ENCODE data around the gene PPIL6. TPM values are rescaled to one million over a fixed set of nuclear protein-coding genes. Genes with fewer than 3 reads are reported as not detected.

PPIL6 gene
- total RNA-seq, 1 donor from 2014 or later = 2.7 TPM

DNA sequence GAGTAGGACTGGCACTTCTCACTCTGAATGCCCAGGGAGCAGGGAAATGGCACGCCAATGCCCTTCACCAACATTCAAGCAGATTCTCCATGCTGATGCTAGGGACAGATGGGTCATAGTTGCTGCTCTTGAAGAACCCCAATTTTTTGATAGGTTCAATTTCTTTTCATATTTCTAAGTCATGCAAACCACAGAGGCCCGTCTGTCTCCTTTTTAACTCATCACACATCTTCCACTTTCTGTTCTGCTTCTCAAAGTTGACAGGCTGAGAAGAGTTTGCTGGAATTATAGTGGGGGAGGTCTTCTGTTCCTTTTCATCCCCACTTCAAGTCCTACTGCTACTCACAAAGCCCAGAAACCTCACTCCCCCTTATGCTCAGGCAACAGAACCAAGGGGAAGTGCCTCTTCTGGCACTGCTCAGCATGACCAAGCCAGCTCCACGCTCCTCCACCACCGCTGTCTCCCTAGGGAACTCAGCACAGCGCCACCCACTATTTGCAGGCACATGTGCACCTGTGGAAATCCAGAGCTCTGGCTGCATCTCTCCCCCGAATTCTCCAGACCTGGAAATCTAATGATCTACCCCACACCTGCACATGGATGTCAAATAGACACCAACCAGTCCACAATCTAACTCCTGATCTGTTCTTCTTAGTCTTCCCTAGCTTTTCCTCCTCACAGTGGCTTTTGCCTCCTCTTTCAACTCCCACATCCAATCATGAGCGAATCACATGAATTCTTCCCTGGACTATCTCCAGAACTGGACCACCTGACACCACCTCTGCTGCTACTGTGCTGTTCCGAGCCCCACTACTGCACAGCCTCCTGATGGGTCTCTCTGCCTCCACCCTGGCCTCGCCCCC, 31.9 kb upstream of the PPIL6 start:
- no peak overlapping the region for H3K27ac Mint-ChIP-seq (ENCODE audit: unreplicated experiment)
- no peaks in the 10 kb centered on the region for H3K9me3 Mint-ChIP-seq (ENCODE audit: low read depth)
- no peak for DNase-seq (ENCODE audit: low spot score)
- TF ChIP-seq, protein P1, sequence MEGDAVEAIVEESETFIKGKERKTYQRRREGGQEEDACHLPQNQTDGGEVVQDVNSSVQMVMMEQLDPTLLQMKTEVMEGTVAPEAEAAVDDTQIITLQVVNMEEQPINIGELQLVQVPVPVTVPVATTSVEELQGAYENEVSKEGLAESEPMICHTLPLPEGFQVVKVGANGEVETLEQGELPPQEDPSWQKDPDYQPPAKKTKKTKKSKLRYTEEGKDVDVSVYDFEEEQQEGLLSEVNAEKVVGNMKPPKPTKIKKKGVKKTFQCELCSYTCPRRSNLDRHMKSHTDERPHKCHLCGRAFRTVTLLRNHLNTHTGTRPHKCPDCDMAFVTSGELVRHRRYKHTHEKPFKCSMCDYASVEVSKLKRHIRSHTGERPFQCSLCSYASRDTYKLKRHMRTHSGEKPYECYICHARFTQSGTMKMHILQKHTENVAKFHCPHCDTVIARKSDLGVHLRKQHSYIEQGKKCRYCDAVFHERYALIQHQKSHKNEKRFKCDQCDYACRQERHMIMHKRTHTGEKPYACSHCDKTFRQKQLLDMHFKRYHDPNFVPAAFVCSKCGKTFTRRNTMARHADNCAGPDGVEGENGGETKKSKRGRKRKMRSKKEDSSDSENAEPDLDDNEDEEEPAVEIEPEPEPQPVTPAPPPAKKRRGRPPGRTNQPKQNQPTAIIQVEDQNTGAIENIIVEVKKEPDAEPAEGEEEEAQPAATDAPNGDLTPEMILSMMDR (IDR thresholded peaks at IDR 0.05) = no peak
- no peaks in the 10 kb centered on the region for H3K27me3 Mint-ChIP-seq (ENCODE audit: low read depth)
- peaks cover 2% of the 10 kb centered on the region for H3K4me1 Mint-ChIP-seq (ENCODE audit: low read depth)
- H3K4me3 Mint-ChIP-seq (ENCODE audit: unreplicated experiment) = no peak overlapping the region
- H3K36me3 Mint-ChIP-seq (ENCODE audit: low read depth) = peaks cover 32% of the 10 kb centered on the region

- DNase-seq (ENCODE audit: low spot score) = no peak
- no peak overlapping the region for H3K4me3 Mint-ChIP-seq (ENCODE audit: unreplicated experiment)
- H3K4me1 Mint-ChIP-seq (ENCODE audit: low read depth) = no peaks in the 10 kb centered on the region
- no peaks in the 10 kb centered on the region for H3K9me3 Mint-ChIP-seq (ENCODE audit: low read depth)
- H3K27me3 Mint-ChIP-seq (ENCODE audit: low read depth) = no peaks in the 10 kb centered on the region
- H3K36me3 Mint-ChIP-seq (ENCODE audit: low read depth) = peaks cover 33% of the 10 kb centered on the region
- no peak overlapping the region for H3K27ac Mint-ChIP-seq (ENCODE audit: unreplicated experiment)
- TF ChIP-seq, protein P1 (IDR thresholded peaks at IDR 0.05) = no peak
Measured at GRCh38 chr6:109471105-109471810, 30.8 kb upstream of the PPIL6 start.

GRCh38 chr6:109469591-109470189, 29.3 kb upstream of the PPIL6 start:
- Mint-ChIP-seq H3K9me3 (ENCODE audit: low read depth) (no peaks in the 10 kb centered on the region), H3K4me1 (ENCODE audit: low read depth) (no peaks in the 10 kb centered on the region), H3K4me3 (ENCODE audit: unreplicated experiment) (no peak overlapping the region), H3K36me3 (ENCODE audit: low read depth) (peaks cover 36% of the 10 kb centered on the region), H3K27ac (ENCODE audit: unreplicated experiment) (no peak overlapping the region), H3K27me3 (ENCODE audit: low read depth) (no peaks in the 10 kb centered on the region)
- DNase-seq (ENCODE audit: low spot score) = no peak
- TF ChIP-seq, protein P1 (IDR thresholded peaks at IDR 0.05) = no peak

DNA sequence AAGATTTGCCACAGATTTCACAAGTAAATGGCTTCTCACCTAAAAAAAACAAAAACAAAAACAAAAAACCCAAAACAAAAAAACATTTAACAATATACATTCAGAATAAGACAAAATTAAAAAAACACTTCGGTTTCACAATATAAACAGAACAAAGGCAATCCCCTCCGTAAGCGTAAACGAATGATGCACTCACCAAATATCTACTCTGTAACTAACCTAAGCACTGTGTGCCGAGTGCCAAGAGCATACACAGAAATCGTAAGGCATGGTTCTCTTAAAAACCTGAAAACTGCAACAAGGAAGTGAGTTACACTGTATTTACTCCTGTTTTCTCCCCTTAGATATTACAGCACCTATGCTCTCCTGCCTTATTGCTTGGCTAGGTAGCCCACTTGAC, 27.3 kb upstream of the PPIL6 start:
- Mint-ChIP-seq H3K36me3 (ENCODE audit: low read depth) (peaks cover 27% of the 10 kb centered on the region), H3K27me3 (ENCODE audit: low read depth) (no peaks in the 10 kb centered on the region), H3K27ac (ENCODE audit: unreplicated experiment) (no peak overlapping the region), H3K9me3 (ENCODE audit: low read depth) (no peaks in the 10 kb centered on the region), H3K4me1 (ENCODE audit: low read depth) (no peaks in the 10 kb centered on the region), H3K4me3 (ENCODE audit: unreplicated experiment) (no peak overlapping the region)
- TF ChIP-seq, protein P1 (IDR thresholded peaks at IDR 0.05) = no peak
- DNase-seq (ENCODE audit: low spot score) = no peak

- Mint-ChIP-seq H3K36me3 (ENCODE audit: low read depth) (peaks cover 25% of the 10 kb centered on the region), H3K4me1 (ENCODE audit: low read depth) (no peaks in the 10 kb centered on the region), H3K27ac (ENCODE audit: unreplicated experiment) (no peak overlapping the region), H3K4me3 (ENCODE audit: unreplicated experiment) (no peak overlapping the region), H3K27me3 (ENCODE audit: low read depth) (no peaks in the 10 kb centered on the region), H3K9me3 (ENCODE audit: low read depth) (no peaks in the 10 kb centered on the region)
- TF ChIP-seq, protein P1 (IDR thresholded peaks at IDR 0.05) = no peak
- DNase-seq (ENCODE audit: low spot score) = no peak
Measured at GRCh38 chr6:109466212-109466923, 25.9 kb upstream of the PPIL6 start.

Measured in chondrocyte (in vitro differentiated cells).